ENCODE results near the gene TRAPPC10. TPM values are rescaled to one million over a fixed set of nuclear protein-coding genes. Genes with fewer than 3 reads are reported as not detected.

Gene TRAPPC10
- total RNA-seq, result 21.4 and 22.0 TPM in 2 replicates

GRCh38 chr21:44011579-44012473, at the start of gene TRAPPC10:
TSS of gene TRAPPC10 (plus strand) at chr21:44012309. CDS start at chr21:44012494, 185 bp downstream.

GRCh38 chr21:44107026-44107501, 95.0 kb downstream of the TRAPPC10 start, which contains the start of gene PWP2:
TSS of gene PWP2 (plus strand) at chr21:44107399. CDS start at chr21:44107417, 18 bp downstream.

Other genes with a start within 250 kb of the TRAPPC10 start
- gene CSTB, start 236.0 kb upstream of the TRAPPC10 start, total RNA-seq, result 8.5 and 24.5 TPM in 2 replicates
- gene RRP1, start 222.7 kb upstream of the TRAPPC10 start, total RNA-seq, result 20.7 and 31.8 TPM in 2 replicates
- gene AGPAT3, start 147.1 kb upstream of the TRAPPC10 start, total RNA-seq, result 55.6 and 57.8 TPM in 2 replicates
- 11.9 and 23.5 TPM in 2 replicates for gene PWP2, start 95.1 kb downstream of the TRAPPC10 start, total RNA-seq
- 11.7 and 25.7 TPM in 2 replicates for gene GATD3, start 121.4 kb downstream of the TRAPPC10 start, total RNA-seq
- gene ICOSLG, start 228.6 kb downstream of the TRAPPC10 start, total RNA-seq, result 0.16 and 1.3 TPM in 2 replicates
- not detected in 2 replicates for gene DNMT3L, start 249.6 kb downstream of the TRAPPC10 start, total RNA-seq

Data from mesangial cell (primary cell).